ENCODE results near the gene UGT1A7. TPM values are rescaled to one million over a fixed set of nuclear protein-coding genes. Genes with fewer than 3 reads are reported as not detected.

The UGT1A7 gene
- total RNA-seq, 2 experiments from 2014 or later: not detected

GRCh38 chr2:233772583-233772982 is 90.9 kb downstream of the UGT1A7 start:
- intact Hi-C loops (cut with DNase I, micrococcal nuclease): no loop called here
- Mint-ChIP-seq H3K4me3 (no peak overlapping the region), H3K36me3 (ENCODE audit: low read depth) (no peaks in the 10 kb centered on the region), H3K9me3 (peaks cover 7% of the 10 kb centered on the region), H3K27me3 (peaks cover 34% of the 10 kb centered on the region), H3K4me1 (ENCODE audit: low read depth) (no peaks in the 10 kb centered on the region), H3K27ac (no peak overlapping the region)
- DNase-seq (no peak), ATAC-seq (ENCODE audit: poor library complexity) (no peak)
- CTCF ChIA-PET: no interaction called here
- H3K4me1 ChIP-seq (ENCODE audit: insufficient read depth, low read length): no peaks in the 10 kb centered on the region
- H3K27ac ChIP-seq (ENCODE audit: low read depth in 1 of 2, low read length in 2 of 2): no peak overlapping the region
- POLR2A ChIA-PET: no interaction called here
- peaks cover 0 to 15% of the 10 kb centered on the region in 2 experiments for H3K9me3 ChIP-seq (ENCODE audit: control insufficient read depth in 1 of 2, insufficient read depth in 1 of 2, low read length in 2 of 2)
- TF ChIP-seq, protein P1, sequence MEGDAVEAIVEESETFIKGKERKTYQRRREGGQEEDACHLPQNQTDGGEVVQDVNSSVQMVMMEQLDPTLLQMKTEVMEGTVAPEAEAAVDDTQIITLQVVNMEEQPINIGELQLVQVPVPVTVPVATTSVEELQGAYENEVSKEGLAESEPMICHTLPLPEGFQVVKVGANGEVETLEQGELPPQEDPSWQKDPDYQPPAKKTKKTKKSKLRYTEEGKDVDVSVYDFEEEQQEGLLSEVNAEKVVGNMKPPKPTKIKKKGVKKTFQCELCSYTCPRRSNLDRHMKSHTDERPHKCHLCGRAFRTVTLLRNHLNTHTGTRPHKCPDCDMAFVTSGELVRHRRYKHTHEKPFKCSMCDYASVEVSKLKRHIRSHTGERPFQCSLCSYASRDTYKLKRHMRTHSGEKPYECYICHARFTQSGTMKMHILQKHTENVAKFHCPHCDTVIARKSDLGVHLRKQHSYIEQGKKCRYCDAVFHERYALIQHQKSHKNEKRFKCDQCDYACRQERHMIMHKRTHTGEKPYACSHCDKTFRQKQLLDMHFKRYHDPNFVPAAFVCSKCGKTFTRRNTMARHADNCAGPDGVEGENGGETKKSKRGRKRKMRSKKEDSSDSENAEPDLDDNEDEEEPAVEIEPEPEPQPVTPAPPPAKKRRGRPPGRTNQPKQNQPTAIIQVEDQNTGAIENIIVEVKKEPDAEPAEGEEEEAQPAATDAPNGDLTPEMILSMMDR (IDR thresholded peaks at IDR 0.05): no peak
- H3K27me3 ChIP-seq (ENCODE audit: control insufficient read depth in 1 of 2, insufficient read depth in 2 of 2, low read length in 2 of 2): peaks cover 2 to 5% of the 10 kb centered on the region in 2 experiments
- H3K36me3 ChIP-seq (ENCODE audit: insufficient read depth, low read length): no peaks in the 10 kb centered on the region
- H3K4me3 ChIP-seq (ENCODE audit: low read length): no peak overlapping the region

GRCh38 chr2:233773854-233774253 is 92.2 kb downstream of the UGT1A7 start:
- Histone ChIP-seq H3K4me1 (ENCODE audit: insufficient read depth, low read length) (no peaks in the 10 kb centered on the region), H3K36me3 (ENCODE audit: insufficient read depth, low read length) (no peaks in the 10 kb centered on the region), H3K4me3 (ENCODE audit: low read length) (no peak overlapping the region), H3K27ac (ENCODE audit: low read depth in 1 of 2, low read length in 2 of 2) (no peak overlapping the region), H3K9me3 (ENCODE audit: control insufficient read depth in 1 of 2, insufficient read depth in 1 of 2, low read length in 2 of 2) (peaks cover 0 to 15% of the 10 kb centered on the region in 2 experiments), H3K27me3 (ENCODE audit: control insufficient read depth in 1 of 2, insufficient read depth in 2 of 2, low read length in 2 of 2) (no peaks in the 10 kb centered on the region)
- H3K27ac Mint-ChIP-seq: no peak overlapping the region
- no peak overlapping the region for H3K4me3 Mint-ChIP-seq
- DNase-seq (no peak), ATAC-seq (ENCODE audit: poor library complexity) (no peak)
- peaks cover 40% of the 10 kb centered on the region for H3K27me3 Mint-ChIP-seq
- CTCF ChIA-PET: no interaction called here
- POLR2A ChIA-PET: no interaction called here
- intact Hi-C loops (cut with DNase I, micrococcal nuclease): no loop called here
- TF ChIP-seq, protein P1 (IDR thresholded peaks at IDR 0.05): no peak
- H3K36me3 Mint-ChIP-seq (ENCODE audit: low read depth): no peaks in the 10 kb centered on the region
- H3K4me1 Mint-ChIP-seq (ENCODE audit: low read depth): no peaks in the 10 kb centered on the region
- peaks cover 7% of the 10 kb centered on the region for H3K9me3 Mint-ChIP-seq

- no peaks in the 10 kb centered on the region for H3K4me1 Mint-ChIP-seq (ENCODE audit: low read depth)
- intact Hi-C loops (cut with DNase I, micrococcal nuclease): no loop called here
- H3K9me3 Mint-ChIP-seq: peaks cover 10% of the 10 kb centered on the region
- peaks cover 0 to 3% of the 10 kb centered on the region in 2 experiments for H3K27me3 ChIP-seq (ENCODE audit: control insufficient read depth in 1 of 2, insufficient read depth in 2 of 2, low read length in 2 of 2)
- DNase-seq (no peak), ATAC-seq (ENCODE audit: poor library complexity) (no peak)
- H3K36me3 ChIP-seq (ENCODE audit: insufficient read depth, low read length): no peaks in the 10 kb centered on the region
- H3K4me3 ChIP-seq (ENCODE audit: low read length): no peak overlapping the region
- TF ChIP-seq, protein P1 (IDR thresholded peaks at IDR 0.05): no peak
- peaks cover 41% of the 10 kb centered on the region for H3K27me3 Mint-ChIP-seq
- H3K36me3 Mint-ChIP-seq (ENCODE audit: low read depth): no peaks in the 10 kb centered on the region
- H3K27ac ChIP-seq (ENCODE audit: low read depth in 1 of 2, low read length in 2 of 2): no peak overlapping the region
- peaks cover 0 to 15% of the 10 kb centered on the region in 2 experiments for H3K9me3 ChIP-seq (ENCODE audit: control insufficient read depth in 1 of 2, insufficient read depth in 1 of 2, low read length in 2 of 2)
- no peaks in the 10 kb centered on the region for H3K4me1 ChIP-seq (ENCODE audit: insufficient read depth, low read length)
- no peak overlapping the region for H3K27ac Mint-ChIP-seq
- ChIA-PET CTCF (no interaction called here), POLR2A (no interaction called here)
- H3K4me3 Mint-ChIP-seq: no peak overlapping the region
Measured at GRCh38 chr2:233775414-233775813, 93.7 kb downstream of the UGT1A7 start.
